SK-N-SH (cell line): ENCODE results near the gene KRTAP15-1. TPM values are rescaled to one million over a fixed set of nuclear protein-coding genes. Genes with fewer than 3 reads are reported as not detected.

Experiments
- CTCF ChIA-PET: fragments of 300-600, 350-600 bp; formaldehyde crosslinking; extraction: SDS; loops from one replicate; lab custom pipeline; 2021; lab: Yijun Ruan, JAX
- POLR2A ChIA-PET: fragments of 350-600 bp; sonication (Branson Sonifier 250); formaldehyde crosslinking; extraction: SDS; loops from one replicate; lab custom pipeline; 2020; ENCODE audit warnings: antibody characterized with exemption, inconsistent platforms; lab: Yijun Ruan, JAX
- DNase-seq: peaks from one replicate; pipeline ENCODE4 v3.0.0; 2012
- H2AFZ ChIP-seq: fragments of 200-600 bp; sonication (generic); 2 replicates; pipeline ENCODE4 v1.8.1; 2016; ENCODE audit warnings: antibody characterized with exemption, mild to moderate bottlenecking, low read depth
- H3F3A ChIP-seq: fragments of 200-600 bp; sonication (generic); replicated peaks from 2 replicates; pipeline ENCODE3; 2016; ENCODE audit warnings: antibody characterized with exemption, mild to moderate bottlenecking; ENCODE audit not compliant: insufficient read depth
- H3K27ac ChIP-seq, 2 experiments: fragments of 200-500 bp in 1 of 2; fragments of 200-600 bp in 1 of 2; sonication (Bioruptor generic) in 1 of 2; sonication (generic), shearing (Covaris generic) in 1 of 2; 2 replicates each; pipeline versions ENCODE4 v1.5.1 to v1.6.1; 2014 to 2016; ENCODE audit warnings: low read depth in 2 of 2, inconsistent platforms in 1 of 2, low read length in 1 of 2, mild to moderate bottlenecking in 1 of 2, mixed read lengths in 1 of 2
- H3K27me3 ChIP-seq: fragments of 200-600 bp; sonication (generic), shearing (Covaris generic); 2 replicates; pipeline ENCODE4 v1.6.1; 2016; ENCODE audit warnings: mixed run types; ENCODE audit not compliant: insufficient read depth
- H3K36me3 ChIP-seq, 2 experiments: fragments of 200-500 bp in 1 of 2; fragments of 200-600 bp in 1 of 2; sonication (Bioruptor generic) in 1 of 2; sonication (generic) in 1 of 2; replicated peaks in 1 of 2; 2 replicates each; pipeline versions ENCODE3 to v1.5.1; 2014 to 2016; ENCODE audit warnings: low read length in 1 of 2, mild to moderate bottlenecking in 1 of 2; ENCODE audit not compliant: insufficient read depth in 2 of 2, control insufficient read depth in 1 of 2
- H3K4me1 ChIP-seq, 2 experiments: fragments of 200-500 bp in 1 of 2; fragments of 200-600 bp in 1 of 2; sonication (Bioruptor generic) in 1 of 2; sonication (generic), shearing (Covaris generic) in 1 of 2; 2 replicates each; pipeline versions ENCODE4 v1.5.1 to v1.6.1; 2014 to 2016; ENCODE audit warnings: low read depth in 1 of 2, low read length in 1 of 2, mixed run types in 1 of 2; ENCODE audit not compliant: insufficient read depth in 2 of 2, control insufficient read depth in 1 of 2
- H3K4me2 ChIP-seq: fragments of 200-600 bp; sonication (generic), shearing (Covaris generic); 2 replicates; pipeline ENCODE4 v1.6.1; 2017; ENCODE audit warnings: mixed run types
- H3K4me3 ChIP-seq, 2 experiments: fragments of 200-500 bp in 1 of 2; fragments of 200-600 bp in 1 of 2; sonication (Bioruptor generic) in 1 of 2; sonication (generic), shearing (Covaris generic) in 1 of 2; 2 replicates each; pipeline versions ENCODE4 v1.5.1 to v1.8.1; 2014 to 2016; ENCODE audit warnings: low read depth in 2 of 2, inconsistent platforms in 1 of 2, low read length in 1 of 2, mild to moderate bottlenecking in 1 of 2, mixed read lengths in 1 of 2, moderate library complexity in 1 of 2
- H3K79me2 ChIP-seq: fragments of 200-600 bp; sonication (generic); 2 replicates; pipeline ENCODE4 v1.8.1; 2017; ENCODE audit warnings: mild to moderate bottlenecking; ENCODE audit not compliant: insufficient read depth
- H3K9ac ChIP-seq: fragments of 200-600 bp; sonication (generic); 2 replicates; pipeline ENCODE4 v1.6.1; 2017; ENCODE audit warnings: mixed run types
- H3K9me2 ChIP-seq: fragments of 200-600 bp; sonication (generic); 2 replicates; pipeline ENCODE4 v1.6.1; 2017; ENCODE audit warnings: mixed run types
- H3K9me3 ChIP-seq: fragments of 200-600 bp; sonication (generic); 2 replicates; pipeline ENCODE4 v1.6.1; 2017; ENCODE audit warnings: mixed run types, mild to moderate bottlenecking, moderate library complexity
- H4K20me1 ChIP-seq: fragments of 200-600 bp; sonication (generic); 2 replicates; pipeline ENCODE4 v1.6.1; 2017; ENCODE audit warnings: mild to moderate bottlenecking, mixed run types; ENCODE audit not compliant: insufficient read depth
- CHD2 ChIP-seq: fragments of 150-350 bp; IDR thresholded peaks from 2 replicates; pipeline ENCODE4 v1.6.1; 2018; ENCODE audit warnings: low read length; ENCODE audit not compliant: partially characterized antibody
- ELF1 ChIP-seq: IDR thresholded peaks from 2 replicates; pipeline ENCODE4 v1.4.0; 2012
- EZH2phosphoT487 ChIP-seq: fragments of 200-600 bp; sonication (generic); IDR thresholded peaks from 2 replicates; pipeline ENCODE4 v1.6.1; 2017; ENCODE audit warnings: low read depth, mixed run types, mild to moderate bottlenecking, antibody characterized with exemption, moderate library complexity, borderline replicate concordance
- FOSL2 ChIP-seq: IDR thresholded peaks from 2 replicates; pipeline ENCODE4 v1.4.0; 2012; ENCODE audit warnings: low read depth, mild to moderate bottlenecking, moderate library complexity, borderline replicate concordance
- FOXM1 ChIP-seq: IDR thresholded peaks from 2 replicates; pipeline ENCODE4 v1.4.0; 2012; ENCODE audit warnings: low read depth, mild to moderate bottlenecking
- GATA2 ChIP-seq: sonication (generic); formaldehyde crosslinking; IDR thresholded peaks from 2 replicates; pipeline ENCODE4 v1.5.0; 2020; ENCODE audit warnings: mild to moderate bottlenecking, missing genetic modification reagents
- JUND ChIP-seq: IDR thresholded peaks from 2 replicates; pipeline ENCODE4 v1.4.0; 2012
- MEF2A ChIP-seq: IDR thresholded peaks from 2 replicates; pipeline ENCODE4 v1.4.0; 2012; ENCODE audit warnings: low read depth, borderline replicate concordance
- MXI1 ChIP-seq: IDR thresholded peaks from 2 replicates; pipeline ENCODE4 v1.6.1; 2012; ENCODE audit warnings: mild to moderate bottlenecking, low read depth, low read length, improper control_type of control experiment
- POLR2AphosphoS5 ChIP-seq: IDR thresholded peaks from 2 replicates; pipeline ENCODE4 v1.6.1; 2012; ENCODE audit warnings: low read depth, low read length
- RAD21 ChIP-seq: IDR thresholded peaks from 2 replicates; pipeline ENCODE4 v1.6.1; 2012; ENCODE audit warnings: mild to moderate bottlenecking, low read length
- RXRA ChIP-seq: IDR thresholded peaks from 2 replicates; pipeline ENCODE4 v1.4.0; 2012; ENCODE audit warnings: low read depth, mild to moderate bottlenecking, borderline replicate concordance
- SMC3 ChIP-seq: IDR thresholded peaks from 2 replicates; pipeline ENCODE4 v1.6.1; 2012; ENCODE audit warnings: low read depth, low read length, improper control_type of control experiment
- TCF12 ChIP-seq: IDR thresholded peaks from 2 replicates; pipeline ENCODE4 v1.4.0; 2012
- TEAD4 ChIP-seq: IDR thresholded peaks from 2 replicates; pipeline ENCODE4 v1.4.0; 2012; ENCODE audit warnings: mild to moderate bottlenecking, borderline replicate concordance; ENCODE audit not compliant: insufficient read depth
- WGBS: methylation state at CpG from one replicate; pipeline ENCODE4 v1.1.6; 2017; ENCODE audit warnings: low lambda C conversion rate; 5-methylcytosine and 5-hydroxymethylcytosine counted together
- polyA plus RNA-seq, 3 experiments: library from polyadenylated mRNA; depleted of rRNA; stranded (reverse); fragments of >200 nt; gene quantifications; 2 replicates each; pipeline ENCODE4 v1.2.3, GENCODE V29; 2012
- TF ChIP-seq, protein P1 (sequence below): IDR thresholded peaks from 2 replicates; pipeline ENCODE4; 2012
- TF ChIP-seq, protein P2 (sequence below): fragments of 200-600 bp; sonication (generic); IDR thresholded peaks from 2 replicates; pipeline ENCODE4 v1.6.1; 2017; ENCODE audit warnings: antibody characterized with exemption, mild to moderate bottlenecking, moderate library complexity
- TF ChIP-seq, protein P3 (sequence below): IDR thresholded peaks from 2 replicates; pipeline ENCODE4 v1.6.1; 2012; ENCODE audit warnings: mild to moderate bottlenecking, low read depth, low read length, moderate library complexity
- TF ChIP-seq, protein P4 (sequence below): fragments of 150-350 bp; IDR thresholded peaks from 2 replicates; pipeline ENCODE4 v1.6.1; 2017; ENCODE audit warnings: antibody characterized with exemption, low read length, low read depth, borderline replicate concordance

KRTAP15-1 gene
- polyA plus RNA-seq, 1 of the 3 experiments (the other 2 are of a cell fraction), result not detected

DNA sequence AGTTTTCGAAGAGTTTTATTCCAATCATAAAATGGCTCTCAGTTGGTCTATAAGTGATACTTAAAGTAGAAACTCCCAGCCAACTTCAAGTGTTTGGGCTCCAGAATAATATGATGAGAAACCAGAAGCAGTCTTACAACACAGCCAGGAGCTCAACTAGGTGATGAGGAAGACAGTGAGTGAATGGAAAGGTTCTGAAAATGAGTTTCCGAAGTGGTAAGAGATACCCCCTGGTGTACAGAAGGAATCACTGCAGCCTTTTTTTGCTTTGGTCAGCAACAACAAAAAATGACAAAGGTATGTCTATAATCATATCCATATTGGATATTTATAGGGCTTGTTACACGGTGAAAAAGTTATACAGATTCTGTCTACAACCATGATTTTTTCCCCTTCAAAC is 23.6 kb downstream of the KRTAP15-1 start:
- H4K20me1 ChIP-seq, result no peaks in the 10 kb centered on the region
- TF ChIP-seq RXRA (no peak), TCF12 (no peak), CHD2 (no peak), SMC3 (peak; percentile 32; the same call in 1 of the 2 replicates), ELF1 (no peak), JUND (no peak), RAD21 (peak; percentile 35; the same call in 1 of the 2 replicates), EZH2phosphoT487 (no peak)
- TF ChIP-seq, protein P1, sequence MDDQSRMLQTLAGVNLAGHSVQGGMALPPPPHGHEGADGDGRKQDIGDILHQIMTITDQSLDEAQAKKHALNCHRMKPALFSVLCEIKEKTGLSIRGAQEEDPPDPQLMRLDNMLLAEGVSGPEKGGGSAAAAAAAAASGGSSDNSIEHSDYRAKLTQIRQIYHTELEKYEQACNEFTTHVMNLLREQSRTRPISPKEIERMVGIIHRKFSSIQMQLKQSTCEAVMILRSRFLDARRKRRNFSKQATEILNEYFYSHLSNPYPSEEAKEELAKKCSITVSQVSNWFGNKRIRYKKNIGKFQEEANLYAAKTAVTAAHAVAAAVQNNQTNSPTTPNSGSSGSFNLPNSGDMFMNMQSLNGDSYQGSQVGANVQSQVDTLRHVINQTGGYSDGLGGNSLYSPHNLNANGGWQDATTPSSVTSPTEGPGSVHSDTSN, result no peak
- TF ChIP-seq, protein P2, sequence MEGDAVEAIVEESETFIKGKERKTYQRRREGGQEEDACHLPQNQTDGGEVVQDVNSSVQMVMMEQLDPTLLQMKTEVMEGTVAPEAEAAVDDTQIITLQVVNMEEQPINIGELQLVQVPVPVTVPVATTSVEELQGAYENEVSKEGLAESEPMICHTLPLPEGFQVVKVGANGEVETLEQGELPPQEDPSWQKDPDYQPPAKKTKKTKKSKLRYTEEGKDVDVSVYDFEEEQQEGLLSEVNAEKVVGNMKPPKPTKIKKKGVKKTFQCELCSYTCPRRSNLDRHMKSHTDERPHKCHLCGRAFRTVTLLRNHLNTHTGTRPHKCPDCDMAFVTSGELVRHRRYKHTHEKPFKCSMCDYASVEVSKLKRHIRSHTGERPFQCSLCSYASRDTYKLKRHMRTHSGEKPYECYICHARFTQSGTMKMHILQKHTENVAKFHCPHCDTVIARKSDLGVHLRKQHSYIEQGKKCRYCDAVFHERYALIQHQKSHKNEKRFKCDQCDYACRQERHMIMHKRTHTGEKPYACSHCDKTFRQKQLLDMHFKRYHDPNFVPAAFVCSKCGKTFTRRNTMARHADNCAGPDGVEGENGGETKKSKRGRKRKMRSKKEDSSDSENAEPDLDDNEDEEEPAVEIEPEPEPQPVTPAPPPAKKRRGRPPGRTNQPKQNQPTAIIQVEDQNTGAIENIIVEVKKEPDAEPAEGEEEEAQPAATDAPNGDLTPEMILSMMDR, result peak; percentile 74
- H3K9ac ChIP-seq, result no peak overlapping the region
- no peak overlapping the region; a peak in 1 of 4 replicates for H3K4me3 ChIP-seq
- H3K27me3 ChIP-seq, result no peaks in the 10 kb centered on the region
- no peaks in the 10 kb centered on the region for H3K9me2 ChIP-seq
- no peaks in the 10 kb centered on the region for H3K36me3 ChIP-seq
- no peaks in the 10 kb centered on the region for H3K4me1 ChIP-seq
- POLR2A ChIA-PET, result no interaction called here
- no peak overlapping the region for H3K27ac ChIP-seq
- CTCF ChIA-PET, result interaction anchor here (0.6 to 0.7 kb wide), 3 partner anchors 9 to 12 kb away, joined by 3 read pairs; no protein-coding TSS in a partner anchor
- WGBS, result 7% methylated on average over 3 of the region's 3 CpGs
- no peaks in the 10 kb centered on the region for H3K79me2 ChIP-seq
- no peaks in the 10 kb centered on the region for H3K9me3 ChIP-seq
- H3F3A ChIP-seq, result no peaks in the 10 kb centered on the region
- no peak overlapping the region for H2AFZ ChIP-seq
- no peak overlapping the region for H3K4me2 ChIP-seq
- DNase-seq, result peak; percentile 12

DNA sequence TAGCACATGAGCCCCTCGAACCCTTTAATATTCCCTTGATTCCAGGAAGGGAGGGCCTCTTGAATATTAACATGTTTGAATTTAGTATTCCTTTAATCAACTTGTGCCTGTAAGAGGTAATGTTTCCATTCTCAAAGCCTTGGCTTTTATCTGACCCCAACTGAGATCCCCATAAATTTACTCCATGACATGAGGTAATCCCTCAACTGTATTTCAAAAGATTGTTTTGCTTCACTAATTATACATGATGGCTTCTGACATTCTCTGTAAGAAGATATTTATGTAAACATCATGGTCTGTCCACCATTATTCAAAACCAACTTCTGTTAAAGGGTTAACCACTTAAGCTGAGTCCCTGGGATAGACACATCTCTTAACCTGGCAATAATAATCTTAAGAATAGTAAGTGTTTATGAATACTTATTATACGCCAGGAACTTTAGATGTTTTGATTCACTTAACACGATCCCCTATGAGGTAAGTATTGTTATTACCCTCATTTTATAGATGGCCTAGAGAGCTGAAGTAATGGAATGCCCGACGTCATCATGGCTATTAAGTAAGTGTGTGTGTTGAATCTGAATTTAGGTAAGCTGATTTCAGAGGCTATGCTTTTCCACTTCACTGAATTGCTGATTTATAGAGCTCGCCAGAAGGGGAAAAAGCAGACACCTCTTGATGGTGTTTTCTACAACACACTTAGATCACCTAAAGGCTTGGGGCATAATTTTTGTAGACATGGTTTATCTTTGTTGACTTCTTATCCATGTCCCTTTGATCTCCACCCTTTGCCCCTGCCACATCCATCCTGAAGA is 29.0 kb downstream of the KRTAP15-1 start:
- Histone ChIP-seq H3K27ac (no peak overlapping the region), H3K79me2 (no peaks in the 10 kb centered on the region), H3K27me3 (no peaks in the 10 kb centered on the region), H3K9me3 (no peaks in the 10 kb centered on the region), H4K20me1 (no peaks in the 10 kb centered on the region), H3K9ac (no peak overlapping the region), H2AFZ (no peak overlapping the region), H3K9me2 (no peaks in the 10 kb centered on the region), H3K4me2 (no peak overlapping the region), H3K36me3 (no peaks in the 10 kb centered on the region), H3F3A (no peaks in the 10 kb centered on the region), H3K4me1 (no peaks in the 10 kb centered on the region), H3K4me3 (no peak overlapping the region)
- 1% methylated on average over 6 of the region's 6 CpGs for WGBS
- CTCF ChIA-PET, result no interaction called here
- DNase-seq, result no peak
- POLR2A ChIA-PET, result no interaction called here
- TF ChIP-seq POLR2AphosphoS5, result no peak
- TF ChIP-seq ELF1, result no peak
- TF ChIP-seq GATA2 (CRISPR knock-in tag), result no peak
- TF ChIP-seq MEF2A, result no peak
- TF ChIP-seq, protein P3, sequence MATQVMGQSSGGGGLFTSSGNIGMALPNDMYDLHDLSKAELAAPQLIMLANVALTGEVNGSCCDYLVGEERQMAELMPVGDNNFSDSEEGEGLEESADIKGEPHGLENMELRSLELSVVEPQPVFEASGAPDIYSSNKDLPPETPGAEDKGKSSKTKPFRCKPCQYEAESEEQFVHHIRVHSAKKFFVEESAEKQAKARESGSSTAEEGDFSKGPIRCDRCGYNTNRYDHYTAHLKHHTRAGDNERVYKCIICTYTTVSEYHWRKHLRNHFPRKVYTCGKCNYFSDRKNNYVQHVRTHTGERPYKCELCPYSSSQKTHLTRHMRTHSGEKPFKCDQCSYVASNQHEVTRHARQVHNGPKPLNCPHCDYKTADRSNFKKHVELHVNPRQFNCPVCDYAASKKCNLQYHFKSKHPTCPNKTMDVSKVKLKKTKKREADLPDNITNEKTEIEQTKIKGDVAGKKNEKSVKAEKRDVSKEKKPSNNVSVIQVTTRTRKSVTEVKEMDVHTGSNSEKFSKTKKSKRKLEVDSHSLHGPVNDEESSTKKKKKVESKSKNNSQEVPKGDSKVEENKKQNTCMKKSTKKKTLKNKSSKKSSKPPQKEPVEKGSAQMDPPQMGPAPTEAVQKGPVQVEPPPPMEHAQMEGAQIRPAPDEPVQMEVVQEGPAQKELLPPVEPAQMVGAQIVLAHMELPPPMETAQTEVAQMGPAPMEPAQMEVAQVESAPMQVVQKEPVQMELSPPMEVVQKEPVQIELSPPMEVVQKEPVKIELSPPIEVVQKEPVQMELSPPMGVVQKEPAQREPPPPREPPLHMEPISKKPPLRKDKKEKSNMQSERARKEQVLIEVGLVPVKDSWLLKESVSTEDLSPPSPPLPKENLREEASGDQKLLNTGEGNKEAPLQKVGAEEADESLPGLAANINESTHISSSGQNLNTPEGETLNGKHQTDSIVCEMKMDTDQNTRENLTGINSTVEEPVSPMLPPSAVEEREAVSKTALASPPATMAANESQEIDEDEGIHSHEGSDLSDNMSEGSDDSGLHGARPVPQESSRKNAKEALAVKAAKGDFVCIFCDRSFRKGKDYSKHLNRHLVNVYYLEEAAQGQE, result no peak
- TF ChIP-seq RAD21, result no peak
- no peak for TF ChIP-seq RXRA
- no peak for TF ChIP-seq FOXM1
- no peak for TF ChIP-seq SMC3
- no peak for TF ChIP-seq FOSL2
- no peak for TF ChIP-seq TEAD4
- TF ChIP-seq, protein P4, sequence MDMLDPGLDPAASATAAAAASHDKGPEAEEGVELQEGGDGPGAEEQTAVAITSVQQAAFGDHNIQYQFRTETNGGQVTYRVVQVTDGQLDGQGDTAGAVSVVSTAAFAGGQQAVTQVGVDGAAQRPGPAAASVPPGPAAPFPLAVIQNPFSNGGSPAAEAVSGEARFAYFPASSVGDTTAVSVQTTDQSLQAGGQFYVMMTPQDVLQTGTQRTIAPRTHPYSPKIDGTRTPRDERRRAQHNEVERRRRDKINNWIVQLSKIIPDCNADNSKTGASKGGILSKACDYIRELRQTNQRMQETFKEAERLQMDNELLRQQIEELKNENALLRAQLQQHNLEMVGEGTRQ, result no peak
- no peak for TF ChIP-seq MXI1
